COR-L47 (cell line): ENCODE data around the gene TOLLIP.
"Not testable (repeated sequence)": the region's sequence is repeated elsewhere in the genome, so short reads cannot be mapped to it uniquely, and the experiment has no call there.

ENCODE experiments used
- DNase-seq: peaks from one replicate; lab custom pipeline; 2025; lab: John Stamatoyannopoulos, UW

Gene TOLLIP

DNA sequence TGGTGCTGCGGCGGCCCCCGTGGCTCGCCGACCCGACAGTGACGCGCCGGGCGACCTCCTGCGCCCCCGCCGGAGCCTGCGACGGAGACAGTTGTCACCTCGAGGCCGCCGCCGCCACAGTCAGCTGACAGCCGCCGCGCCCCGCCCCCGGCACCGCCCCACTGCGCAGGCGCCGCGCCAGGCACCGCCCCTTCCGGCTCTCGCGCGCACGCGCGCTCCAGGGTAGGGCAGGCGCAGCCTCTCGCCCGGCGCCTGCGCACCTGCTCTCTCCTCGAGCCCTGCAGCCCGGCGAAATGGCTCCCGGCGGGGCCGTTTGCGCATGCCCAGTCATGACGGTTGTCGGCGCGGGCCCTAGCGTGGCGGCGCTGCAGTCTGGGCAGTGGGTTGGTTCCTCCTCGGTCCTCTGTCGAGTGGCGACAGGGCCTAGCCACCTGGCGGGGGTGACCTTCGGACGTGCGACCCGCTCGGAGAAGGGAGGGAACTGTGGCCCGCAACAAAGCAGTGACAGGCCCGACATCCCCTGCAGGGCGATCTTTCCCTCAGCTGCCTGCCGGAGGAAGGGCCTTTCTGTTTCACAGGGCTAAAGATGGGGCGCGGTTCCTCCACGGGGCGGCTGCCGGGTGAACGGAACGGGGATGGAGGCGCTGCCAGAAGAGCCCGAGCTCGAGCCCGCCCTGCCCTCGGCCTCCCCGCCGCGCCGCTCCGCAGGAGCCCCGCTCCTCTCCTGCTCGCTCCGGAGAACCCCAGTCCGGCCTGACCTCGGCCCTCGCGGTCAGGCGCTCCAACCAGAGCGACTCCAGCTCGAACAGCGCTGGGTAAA is at the start of gene TOLLIP:
TOLLIP (minus strand) TSS at position 135 of the 820 bp plus-strand sequence; CDS start at position 1, 134 bp downstream.
- DNase-seq = peak; percentile 91

DNA sequence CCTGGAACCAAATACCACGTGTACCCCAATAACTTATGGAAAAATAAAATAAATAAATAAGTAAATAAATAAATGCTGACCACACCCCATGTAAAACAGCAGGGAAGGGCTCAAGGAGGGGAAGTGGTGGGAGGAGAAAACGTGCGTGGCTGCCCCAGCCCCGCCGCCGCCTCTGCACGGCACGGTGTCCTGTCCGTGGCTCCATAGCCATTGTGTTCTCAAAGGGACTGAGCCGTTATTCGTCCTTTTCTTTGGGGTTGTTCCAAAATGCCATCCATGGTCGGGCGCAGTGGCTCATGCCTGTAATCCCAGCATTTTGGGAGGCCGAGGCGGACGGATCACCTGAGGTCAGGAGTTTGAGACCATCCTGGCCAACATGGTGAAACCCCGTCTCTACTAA is 49.5 kb upstream of the TOLLIP start:
- not testable (repeated sequence) for DNase-seq

DNA sequence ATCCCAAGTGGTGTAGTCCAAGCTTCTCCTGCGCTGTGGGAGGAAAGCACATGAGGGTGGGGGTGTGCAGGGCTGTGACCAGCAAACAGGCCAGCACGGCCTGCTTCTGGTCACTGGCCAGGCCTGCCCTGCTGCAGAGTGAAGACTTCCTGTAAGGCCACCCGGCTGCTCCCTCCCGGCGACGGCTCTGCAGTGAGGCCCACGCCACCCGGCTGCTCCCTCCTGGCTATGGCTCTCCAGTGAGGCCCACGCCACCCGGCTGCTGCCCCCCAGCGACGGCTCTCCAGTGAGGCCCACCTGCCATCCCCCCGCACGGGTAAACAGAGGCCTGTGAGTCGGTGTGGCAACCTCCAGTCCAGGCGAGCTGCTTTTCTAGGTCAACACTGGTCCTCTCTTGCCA is 48.9 kb upstream of the TOLLIP start:
- DNase-seq = no peak

DNA sequence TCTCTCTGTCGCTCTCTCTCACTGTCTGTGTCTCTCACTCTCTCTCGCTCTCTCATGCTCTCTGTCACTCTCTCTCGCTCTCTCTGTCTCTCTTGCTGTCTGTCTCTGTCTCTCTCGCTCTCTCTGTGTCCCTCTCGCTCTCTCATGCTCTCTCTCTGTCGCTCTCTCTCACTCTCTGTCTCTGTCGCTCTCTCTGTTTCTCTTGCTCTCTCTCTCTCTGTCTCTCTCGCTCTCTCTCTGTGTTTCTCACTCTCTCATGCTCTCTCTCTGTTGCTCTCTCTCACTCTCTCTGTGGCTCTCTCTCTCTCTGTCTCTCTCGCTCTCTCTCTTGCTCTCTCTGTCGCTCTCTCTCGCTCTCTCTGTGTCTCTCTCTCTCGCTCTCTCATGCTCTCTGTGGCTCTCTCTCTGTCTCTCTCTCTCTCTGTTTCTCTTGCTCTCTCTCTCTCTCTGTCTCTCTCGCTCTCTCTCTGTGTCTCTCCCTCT is 47.1 kb upstream of the TOLLIP start:
- no peak for DNase-seq

DNA sequence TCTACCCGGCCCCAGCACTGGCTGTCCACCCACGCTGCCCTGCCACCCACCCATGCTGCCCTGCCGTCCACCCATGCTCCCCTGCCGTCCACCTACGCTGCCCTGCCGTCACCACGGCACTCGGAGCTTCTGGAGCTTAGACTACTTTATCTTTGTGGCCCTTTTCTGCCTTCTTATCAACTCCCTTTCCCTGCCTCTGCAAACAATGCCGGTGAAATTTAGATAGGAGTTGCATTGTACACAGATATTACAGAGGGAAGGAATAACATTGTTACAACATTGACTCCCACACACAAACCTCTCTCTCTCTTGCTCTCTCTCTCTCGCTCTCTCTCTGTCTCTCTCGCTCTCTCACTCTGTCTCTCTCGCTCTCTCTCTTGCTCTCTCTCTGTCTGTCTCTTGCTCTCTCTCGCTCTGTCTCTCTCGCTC is 46.6 kb upstream of the TOLLIP start:
- DNase-seq = no peak

DNA sequence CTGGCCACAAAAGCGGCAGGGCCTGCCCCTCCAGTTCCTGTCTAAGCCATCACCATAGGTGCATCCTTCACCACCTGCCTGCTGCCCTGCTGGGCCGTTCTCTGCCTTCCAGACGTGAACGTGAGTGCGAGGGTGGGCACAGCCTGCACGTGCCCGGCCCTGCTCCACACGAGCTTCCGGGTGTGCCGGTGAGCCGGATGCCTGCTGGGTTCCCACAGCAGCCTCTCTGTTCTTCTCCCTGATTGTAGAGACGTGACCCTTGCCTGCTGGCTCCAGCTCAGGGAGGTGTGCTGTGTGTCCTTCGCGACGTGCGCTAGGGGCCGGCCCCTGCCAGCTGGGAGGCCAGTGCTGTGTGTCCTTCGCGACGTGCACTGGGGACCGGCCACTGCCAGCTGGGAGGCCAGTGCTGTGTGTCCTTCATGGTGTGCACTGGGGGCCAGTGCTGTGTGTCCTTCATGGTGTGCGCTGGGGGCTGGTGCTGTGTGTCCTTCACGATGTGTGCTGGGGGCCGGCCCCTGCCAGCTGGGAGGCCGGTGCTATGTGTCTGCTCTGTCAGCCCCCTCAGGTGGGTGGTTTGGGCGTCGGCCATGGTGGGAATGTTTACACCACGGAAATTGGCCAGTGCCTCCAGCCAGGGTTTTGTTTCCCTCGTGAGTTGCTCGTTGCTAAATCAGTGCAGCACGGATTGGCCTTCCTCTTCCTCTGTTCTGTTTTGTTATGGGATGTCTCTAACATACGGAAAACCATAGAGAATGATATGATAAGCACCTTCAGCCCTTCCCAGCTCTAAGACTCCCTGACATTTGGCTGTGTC is 44.9 kb upstream of the TOLLIP start:
- DNase-seq = no peak

DNA sequence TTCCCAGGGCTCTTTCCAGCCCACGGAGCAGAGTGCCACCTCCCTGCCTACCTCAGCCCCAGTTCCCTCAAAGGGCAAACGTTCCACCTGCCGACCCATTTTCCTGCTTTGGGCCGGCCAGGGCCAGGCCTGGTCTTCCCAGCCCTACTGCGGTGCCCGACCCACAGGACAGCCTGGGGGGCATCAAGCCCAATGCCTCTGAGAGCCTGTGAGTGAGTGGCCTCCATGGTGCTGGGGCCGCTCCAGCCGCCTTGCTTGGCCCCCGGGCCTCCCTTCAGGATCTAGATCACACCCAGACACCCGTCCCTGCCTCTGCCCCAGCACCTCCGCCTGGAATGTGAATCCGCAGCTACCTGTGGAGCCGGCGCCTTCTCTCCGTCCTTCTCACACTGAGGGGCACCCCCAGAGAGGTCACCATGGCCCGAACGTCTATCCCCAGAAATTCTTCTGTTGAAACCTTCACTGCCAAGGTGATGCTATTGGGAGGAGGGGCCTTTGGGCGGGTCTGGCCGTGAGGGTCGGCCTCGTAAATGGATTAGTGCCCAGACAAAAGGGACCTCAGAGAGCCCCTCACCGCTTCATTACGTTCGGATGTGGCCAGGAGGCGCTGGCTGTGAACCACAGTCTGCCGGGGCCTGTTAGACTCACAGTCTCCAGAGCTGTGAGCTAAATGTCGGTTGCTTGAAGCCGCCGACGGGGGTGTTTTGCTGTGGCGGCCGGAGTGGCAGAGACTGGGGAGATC is 44.1 kb upstream of the TOLLIP start:
- DNase-seq = no peak

DNA sequence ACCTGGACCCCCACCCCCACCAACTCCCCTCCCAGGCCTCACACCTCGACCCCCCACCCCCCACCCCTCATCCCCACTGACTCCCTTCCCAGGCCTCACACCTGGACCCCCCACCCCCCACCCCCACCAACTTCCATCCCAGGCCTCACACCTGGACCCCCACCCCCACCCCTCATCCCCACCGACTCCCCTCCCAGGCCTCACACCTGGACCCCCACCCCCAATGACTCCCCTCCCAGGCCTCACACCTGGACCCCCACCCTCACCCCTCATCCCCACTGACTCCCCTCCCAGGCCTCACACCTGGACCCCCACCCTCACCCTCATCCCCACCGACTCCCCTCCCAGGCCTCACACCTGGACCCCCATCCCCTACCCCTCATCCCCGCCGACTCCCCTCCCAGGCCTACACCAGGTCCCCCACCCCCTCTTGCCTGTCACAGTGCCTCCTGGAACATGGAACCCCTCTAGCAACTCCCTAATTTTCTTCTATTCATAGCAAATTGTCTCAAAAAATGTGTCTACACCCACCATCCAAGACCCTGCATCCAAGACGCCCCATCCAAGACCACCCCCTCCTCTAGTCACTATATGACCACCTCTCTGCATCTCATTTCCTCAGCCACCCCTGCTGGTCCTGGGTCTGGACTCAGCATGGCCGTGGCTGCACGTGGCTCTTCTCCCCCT is 43.4 kb upstream of the TOLLIP start:
- no peak for DNase-seq

DNA sequence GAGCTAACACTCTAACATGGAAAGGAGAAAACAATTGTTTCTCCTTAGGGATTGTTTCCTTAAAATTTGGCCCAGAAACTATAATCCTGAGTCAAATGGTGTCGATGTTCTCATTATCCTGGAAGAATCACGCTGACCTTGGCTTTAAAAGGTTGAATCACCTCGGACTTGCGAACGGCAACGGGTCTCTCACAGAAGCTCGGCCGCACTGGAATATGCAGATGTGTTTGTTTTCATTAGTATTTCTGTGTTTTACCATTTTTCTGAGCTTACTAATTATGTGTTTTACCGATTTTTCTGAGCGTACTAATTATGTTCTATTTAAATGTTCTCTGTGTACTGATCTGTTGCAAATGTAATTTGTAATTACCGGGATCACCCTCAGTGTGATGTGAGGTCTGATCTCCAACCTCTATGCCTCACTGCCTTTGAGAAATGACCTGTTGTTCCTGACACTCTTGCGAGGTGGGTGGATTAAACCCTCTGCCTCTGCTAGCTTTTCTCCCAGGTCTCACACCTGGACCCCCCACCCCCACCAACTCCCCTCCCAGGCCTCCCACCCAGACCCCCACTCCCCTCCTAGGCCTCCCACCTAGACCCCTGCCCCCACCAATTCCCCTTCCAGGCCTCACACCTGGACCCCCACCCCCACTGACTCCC is 42.0 kb upstream of the TOLLIP start:
- DNase-seq = no peak

DNA sequence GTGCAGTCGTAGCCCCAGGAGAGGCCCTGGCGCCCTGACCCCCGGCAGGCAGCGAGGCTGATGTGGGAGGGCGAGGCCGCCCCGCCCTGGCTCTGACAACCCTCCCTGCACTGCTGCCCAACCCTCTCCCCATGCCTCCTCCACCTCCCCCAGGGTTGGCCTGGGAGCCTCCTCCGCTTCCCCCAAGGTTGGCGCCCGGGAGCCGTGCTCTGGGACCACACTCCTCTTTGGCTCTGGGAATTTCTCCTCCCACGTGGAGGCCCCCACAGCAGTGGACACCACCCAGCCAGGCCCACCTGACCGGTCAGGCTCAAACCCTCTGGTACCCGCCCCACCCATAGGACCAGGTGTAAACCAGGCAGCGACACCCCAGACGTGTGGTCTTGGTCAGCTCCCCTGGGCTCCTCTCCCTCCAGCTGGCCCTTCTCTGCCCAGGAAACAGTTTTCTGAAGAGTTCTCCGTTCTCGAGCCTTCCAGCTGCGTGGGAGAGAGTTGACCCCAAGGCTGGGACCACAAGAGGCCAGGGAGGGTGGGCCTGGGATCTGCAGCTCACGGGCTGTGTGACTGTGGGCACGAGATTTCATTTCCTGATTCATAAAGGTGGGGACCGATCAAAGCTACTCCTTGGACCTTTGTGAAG is 40.8 kb upstream of the TOLLIP start:
- no peak for DNase-seq

DNA sequence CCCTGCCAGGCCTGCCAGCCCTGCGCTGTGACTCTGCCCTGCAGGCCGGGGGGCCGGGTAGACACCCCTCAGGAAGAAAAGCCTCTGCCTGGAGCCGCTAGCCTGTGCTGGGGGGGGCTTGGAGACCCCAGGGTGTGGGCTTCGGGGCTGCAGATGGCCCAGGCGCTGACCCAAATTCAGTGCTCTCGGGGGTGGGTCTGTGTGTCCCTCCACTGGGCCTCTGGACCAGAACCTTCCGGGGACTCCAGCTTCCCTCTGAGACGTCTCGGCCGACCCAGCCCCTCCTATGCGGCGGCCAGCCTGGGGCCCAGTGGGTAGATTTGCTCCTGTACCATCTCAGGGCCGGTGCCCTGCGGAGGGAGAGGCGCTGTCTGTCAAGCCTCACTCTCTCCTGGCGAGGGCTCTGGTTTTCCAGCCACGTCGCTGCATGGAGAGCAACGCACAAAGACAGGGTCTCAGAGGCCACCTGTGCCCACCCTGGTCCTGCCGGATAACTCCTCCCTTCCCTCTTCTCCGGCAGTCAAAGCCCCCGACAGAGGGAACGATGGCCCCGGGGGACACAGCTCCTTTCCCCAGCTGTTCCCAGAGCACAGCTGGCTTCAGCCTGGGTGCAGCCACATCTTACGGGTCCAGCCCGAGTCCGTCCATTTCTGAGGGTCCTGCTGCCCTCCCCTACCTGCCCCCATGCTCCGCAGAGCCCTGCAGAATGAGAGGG is 40.1 kb upstream of the TOLLIP start:
- no peak for DNase-seq

DNA sequence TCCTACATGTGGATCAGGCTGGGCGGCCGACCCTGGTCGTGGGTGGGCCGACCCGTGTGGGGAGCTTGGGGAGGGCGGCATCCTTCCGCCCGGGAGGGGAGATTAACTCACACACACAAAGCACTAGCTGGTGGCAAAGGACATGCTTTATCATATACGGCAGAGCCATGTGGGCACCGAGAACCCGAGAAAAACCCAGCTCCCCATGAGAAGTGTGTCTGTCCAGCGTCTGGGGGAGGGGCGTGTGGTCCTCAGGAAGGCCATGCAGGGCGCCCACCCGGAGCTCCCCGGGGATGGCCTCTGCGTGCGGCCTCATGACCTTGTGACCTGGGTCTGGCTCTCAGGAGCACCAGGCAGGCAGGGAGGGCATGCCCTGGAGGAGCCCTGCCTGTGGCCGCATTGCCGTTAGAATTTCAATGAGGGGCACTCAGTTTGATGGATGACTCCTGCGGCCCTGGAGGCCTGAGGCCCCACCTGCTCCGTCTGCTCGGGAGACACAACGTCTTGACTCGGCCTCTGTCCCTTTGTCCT is 39.4 kb upstream of the TOLLIP start:
- DNase-seq = no peak

DNA sequence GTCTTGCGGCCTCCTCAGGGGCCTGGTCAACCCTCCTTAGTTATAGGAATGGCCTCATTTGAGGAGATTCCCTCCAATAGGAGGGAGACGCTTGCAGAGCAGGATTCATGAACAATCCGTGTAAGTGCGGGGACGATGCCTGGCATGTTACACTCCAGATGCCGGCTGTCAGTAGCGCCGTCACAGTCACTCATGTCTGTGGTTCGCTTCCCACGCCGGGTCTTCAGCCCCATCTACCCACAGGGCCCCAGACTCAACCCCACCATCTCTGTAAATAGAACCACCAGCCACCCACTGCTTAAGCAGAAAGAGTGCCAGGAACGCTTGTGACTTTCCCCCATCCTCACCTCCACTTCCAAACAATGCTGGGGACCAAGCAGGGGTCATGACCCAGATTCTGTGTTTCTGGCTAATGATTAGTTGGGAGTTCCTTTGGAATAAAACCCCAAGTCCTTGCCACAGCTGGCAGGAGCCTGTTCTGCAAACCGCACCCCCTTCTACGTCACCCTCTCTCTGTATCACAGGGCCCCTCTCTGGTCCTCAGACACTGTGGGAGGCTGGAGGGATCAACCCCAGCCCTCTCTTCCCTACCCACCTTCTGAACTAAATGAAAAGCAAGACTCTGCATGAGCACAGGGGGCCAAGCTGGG is 38.8 kb upstream of the TOLLIP start:
- no peak for DNase-seq

DNA sequence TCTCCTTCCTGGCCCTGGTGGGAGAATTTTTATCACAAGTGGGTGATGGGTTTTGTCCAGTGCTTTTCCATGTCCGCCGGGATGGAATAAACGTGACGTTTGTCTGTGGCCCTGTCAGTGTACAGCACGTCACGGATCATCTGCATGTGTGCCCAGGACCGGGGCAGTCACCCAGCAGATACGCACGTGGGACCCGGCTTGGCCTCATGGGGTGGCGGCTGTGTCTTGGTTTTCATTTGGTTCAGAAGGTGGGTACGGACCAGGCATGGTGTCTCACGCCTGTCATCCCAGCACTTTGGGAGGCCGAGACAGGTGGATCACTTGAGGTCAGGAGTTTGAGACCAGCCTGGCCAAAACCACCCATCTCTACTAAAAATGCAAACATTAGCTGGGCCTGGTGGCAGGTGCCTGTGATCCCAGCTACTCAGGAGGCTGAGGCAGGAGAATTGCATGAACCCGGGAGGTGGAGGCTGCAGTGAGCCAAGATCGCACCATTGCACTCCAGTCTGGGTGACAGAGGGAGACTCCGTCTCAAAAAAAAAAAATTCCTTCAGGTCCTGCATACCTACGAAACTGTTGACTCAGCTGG is 38.1 kb upstream of the TOLLIP start:
- not testable (repeated sequence) for DNase-seq

DNA sequence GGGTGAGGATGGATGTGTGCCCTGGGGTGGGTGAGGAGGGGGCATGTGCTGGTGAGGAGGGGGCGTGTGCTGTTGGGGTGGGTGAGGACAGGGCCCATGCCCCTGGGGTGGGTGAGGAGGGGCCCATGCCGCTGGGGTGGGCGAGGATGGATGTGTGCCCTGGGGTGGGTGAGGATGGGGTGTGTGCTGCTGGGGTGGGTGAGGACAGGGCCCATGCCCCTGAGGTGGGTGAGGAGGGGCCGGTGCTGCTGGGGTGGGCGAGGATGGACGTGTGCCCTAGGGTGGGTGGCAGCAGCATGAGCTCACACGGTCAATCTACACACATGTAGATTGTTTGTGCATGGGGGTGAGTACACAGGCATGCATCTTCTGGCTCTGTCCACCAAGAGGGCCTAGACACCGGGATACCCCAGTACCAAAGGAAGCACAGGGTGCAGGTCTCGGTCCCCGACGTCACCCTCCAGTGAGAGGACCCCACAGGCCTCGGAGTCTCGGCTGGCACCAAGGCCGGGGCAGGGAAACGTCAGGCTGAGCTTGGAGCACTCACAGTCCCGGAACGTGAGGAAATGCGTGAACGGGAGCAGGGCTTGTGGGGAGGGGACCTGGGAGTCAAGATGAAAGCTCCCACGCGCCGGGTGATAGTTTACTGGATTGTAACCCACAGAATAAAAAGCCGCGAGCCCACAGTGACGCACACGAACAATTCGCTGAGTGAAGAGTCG is 37.4 kb upstream of the TOLLIP start:
- no peak for DNase-seq

DNA sequence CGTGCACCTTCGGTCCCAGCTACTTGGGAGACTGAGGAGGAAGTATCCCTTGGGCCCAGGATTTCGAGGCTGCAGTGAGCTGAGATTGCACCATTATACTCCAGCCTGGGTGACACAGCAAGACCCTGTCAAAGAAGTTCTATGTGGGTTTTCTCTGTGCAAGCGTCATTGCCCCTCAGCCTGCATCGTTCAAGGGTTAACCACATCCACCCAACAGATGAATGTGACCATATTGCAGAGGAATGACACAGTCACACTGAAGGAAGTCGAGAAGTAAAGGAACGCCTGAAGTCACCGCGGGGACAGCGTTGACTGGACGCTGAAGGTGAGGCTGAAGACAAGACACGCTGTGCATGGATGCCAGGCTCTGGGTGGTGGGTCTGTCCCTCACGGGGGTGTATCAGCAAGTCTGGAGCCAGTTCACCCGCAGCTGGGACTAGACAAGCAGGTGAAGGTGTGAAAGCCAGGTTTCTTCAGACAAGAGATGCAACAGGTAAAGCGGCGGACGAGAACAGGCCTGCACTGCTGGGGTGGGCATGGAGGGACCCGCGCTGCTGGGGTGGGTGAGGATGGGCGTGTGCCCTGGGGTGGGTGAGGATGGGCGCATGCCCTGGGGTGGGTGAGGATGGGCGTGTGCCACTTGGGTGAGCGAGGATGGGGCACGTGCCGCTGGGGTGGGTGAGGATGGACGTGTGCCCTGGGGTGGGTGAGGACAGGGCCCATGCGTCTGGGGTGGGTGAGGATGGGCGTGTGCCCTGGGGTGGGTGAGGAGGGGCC is 36.5 kb upstream of the TOLLIP start:
- DNase-seq = no peak

DNA sequence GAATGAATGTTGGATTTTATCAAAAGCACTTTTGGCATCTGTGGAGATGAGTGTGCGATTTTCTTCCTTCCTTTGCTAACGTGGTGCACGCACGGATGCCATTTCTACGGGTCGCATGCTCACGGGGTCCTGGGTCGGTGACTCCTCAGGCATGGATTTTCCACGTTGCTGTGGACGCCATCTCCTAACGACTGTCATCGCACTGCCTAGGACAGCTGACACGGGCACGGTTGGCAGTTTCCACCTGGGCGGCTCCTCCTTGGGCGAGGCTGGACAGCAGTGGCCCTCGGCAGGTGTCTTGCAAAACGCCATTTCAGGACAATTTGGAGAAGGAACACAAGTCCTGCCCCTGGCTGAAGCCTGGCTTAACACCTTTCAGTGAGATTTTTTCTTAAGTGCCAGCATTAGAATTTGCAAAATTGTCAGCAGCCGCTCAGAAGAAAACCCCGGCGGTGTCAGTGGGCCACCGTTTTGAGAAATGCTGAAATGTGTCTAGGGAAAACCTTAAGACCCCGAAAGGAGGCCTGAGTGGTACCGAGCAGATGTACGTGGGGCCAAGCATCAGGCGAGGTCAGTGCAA is 34.7 kb upstream of the TOLLIP start:
- no peak for DNase-seq
